ENCODE data around the gene LRBA. TPM values are rescaled to one million over a fixed set of nuclear protein-coding genes. Genes with fewer than 3 reads are reported as not detected.

The LRBA gene
- total and polyA plus RNA-seq, 2 of the 4 experiments (the other 2 are of a cell fraction): 10.2 to 51.6 TPM

DNA sequence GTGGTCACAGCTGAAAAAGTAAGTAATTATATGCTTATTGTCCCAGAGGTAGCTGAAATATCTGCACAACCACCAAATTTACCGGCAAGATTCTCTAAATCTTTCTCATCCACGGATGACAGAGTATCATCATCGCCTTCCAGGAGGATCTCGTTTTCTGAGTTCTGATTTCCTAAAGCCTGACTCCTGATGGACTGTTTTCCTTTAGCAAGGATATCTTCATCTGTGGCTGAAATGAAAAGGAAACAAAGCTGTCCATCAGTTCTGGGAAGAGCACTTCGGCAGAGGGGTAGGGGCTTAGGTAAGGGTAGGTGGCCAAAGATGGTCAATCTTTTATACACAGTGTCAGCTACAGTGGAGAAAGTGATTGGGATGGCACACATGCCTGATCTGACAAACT lies 424.5 kb downstream of the LRBA start:
- no peak overlapping the region for H4K5ac ChIP-seq (ENCODE audit: low read depth, low read length)
- H3K4me3 ChIP-seq (ENCODE audit: insufficient read depth, low read depth, low read length): no peak overlapping the region
- H3K79me1 ChIP-seq (ENCODE audit: low read depth in 1 of 2, low read length in 2 of 2): no peaks in the 10 kb centered on the region
- no peak overlapping the region for H3K23ac ChIP-seq (ENCODE audit: low read depth, low read length)
- no peak overlapping the region for H4K91ac ChIP-seq (ENCODE audit: insufficient read depth, low read depth, low read length)
- H3K27ac ChIP-seq (ENCODE audit: insufficient read depth, low read length): no peak overlapping the region
- WGBS, 2 experiments (ENCODE audit: extremely low coverage in 2 of 2, insufficient read length in 1 of 2): no CpG with 5 or more reads among the region's 5 CpGs
- no peak overlapping the region for H2BK20ac ChIP-seq (ENCODE audit: low read depth, low read length)
- no peak overlapping the region for H2AFZ ChIP-seq (replicated peaks; ENCODE audit: low read length, poor library complexity)
- H3K4me2 ChIP-seq (ENCODE audit: low read depth, low read length): no peak overlapping the region
- H2BK5ac ChIP-seq (ENCODE audit: low read depth, low read length, poor library complexity, severe bottlenecking): no peak overlapping the region
- intact Hi-C loops (cut with micrococcal nuclease) (no loop called here), dilution Hi-C loops (cut with HindIII; ENCODE audit: low sequenced_read_pairs, unreplicated experiment) (no loop called here), in situ Hi-C loops (cut with MboI; ENCODE audit: low sequenced_read_pairs) (no loop called here)
- no peaks in the 10 kb centered on the region for H3K27me3 ChIP-seq (ENCODE audit: control insufficient read depth, insufficient read depth, low read length)
- ATAC-seq (ENCODE audit: low read depth) (no peak), DNase-seq (no peak)
- H4K20me1 ChIP-seq (ENCODE audit: insufficient read depth, low read length): no peaks in the 10 kb centered on the region
- no peaks in the 10 kb centered on the region for H3K9me3 ChIP-seq (ENCODE audit: control insufficient read depth, insufficient read depth, low read length)
- no peak overlapping the region for H3K14ac ChIP-seq (replicated peaks; ENCODE audit: low read depth, low read length)
- H3K56ac ChIP-seq (ENCODE audit: extremely low read depth, insufficient read depth, low read length): no peak overlapping the region
- H3K36me3 ChIP-seq (ENCODE audit: control insufficient read depth, insufficient read depth, low read length): no peaks in the 10 kb centered on the region
- no peak overlapping the region for H2BK15ac ChIP-seq (ENCODE audit: low read depth, low read length)
- H3K9ac ChIP-seq (ENCODE audit: low read depth, low read length): no peak overlapping the region
- no peak overlapping the region for H3K18ac ChIP-seq (ENCODE audit: low read depth, low read length)
- H2AK5ac ChIP-seq (ENCODE audit: low read depth, low read length): no peak overlapping the region
- CTCF ChIA-PET: no interaction called here
- TF ChIP-seq CHD1 (IDR thresholded peaks at IDR 0.05; ENCODE audit: low read depth, low read length): no peak
- no peak for TF ChIP-seq POLR2A (IDR thresholded peaks at IDR 0.05; ENCODE audit: low read depth, low read length)
- TF ChIP-seq SMC3 (IDR thresholded peaks at IDR 0.05; ENCODE audit: low read depth, low read length): no peak
- no peak overlapping the region for H2AK9ac ChIP-seq (replicated peaks; ENCODE audit: low read depth, low read length, poor library complexity)
- no peak overlapping the region for H3K4ac ChIP-seq (ENCODE audit: low read depth, low read length)
- no peaks in the 10 kb centered on the region for H3K9me1 ChIP-seq (ENCODE audit: insufficient read depth, low read length)
- no TSS peak for BruUV-seq (replicated peaks)
- H2BK120ac ChIP-seq (ENCODE audit: low read depth, low read length): no peak overlapping the region
- POLR2A ChIA-PET (ENCODE audit: unreplicated experiment): no interaction called here
- H3K4me1 ChIP-seq (ENCODE audit: control insufficient read depth, insufficient read depth, low read length): no peaks in the 10 kb centered on the region
- H4K8ac ChIP-seq (ENCODE audit: low read depth in 2 of 2, low read length in 2 of 2): no peak overlapping the region
